WERI-Rb-1 (cell line): ENCODE measurements around the gene NSL1.

ENCODE experiments used
- DNase-seq: peaks from one replicate; pipeline ENCODE4 v3.0.0-alpha.2; 2020
- H3K27ac ChIP-seq: fragments of 250-450 bp; sonication (Bioruptor Pico); 2 replicates; pipeline ENCODE4 v1.5.1; 2020; ENCODE audit warnings: mild to moderate bottlenecking, moderate library complexity
- H3K27me3 ChIP-seq: fragments of 250-450 bp; sonication (Bioruptor Pico); 2 replicates; pipeline ENCODE4 v1.5.1; 2021; ENCODE audit warnings: mild to moderate bottlenecking, low read depth, moderate library complexity; ENCODE audit not compliant: insufficient read depth, severe bottlenecking
- H3K36me3 ChIP-seq: fragments of 250-450 bp; sonication (Bioruptor Pico); 2 replicates; pipeline ENCODE4 v1.5.1; 2020; ENCODE audit warnings: mild to moderate bottlenecking, moderate library complexity
- H3K4me3 ChIP-seq: 2 replicates; pipeline ENCODE4 v1.5.1; 2011; ENCODE audit warnings: low read depth, mild to moderate bottlenecking, control low read depth, low read length
- H3K9me3 ChIP-seq: fragments of 250-450 bp; sonication (Bioruptor Pico); 2 replicates; pipeline ENCODE4 v1.5.1; 2021; ENCODE audit warnings: mild to moderate bottlenecking, moderate library complexity; ENCODE audit not compliant: severe bottlenecking
- CTCF ChIP-seq: IDR thresholded peaks from 2 replicates; pipeline ENCODE4 v1.5.1; 2011; ENCODE audit warnings: low read depth, mild to moderate bottlenecking, control low read depth, inconsistent platforms, low read length

Gene NSL1

DNA sequence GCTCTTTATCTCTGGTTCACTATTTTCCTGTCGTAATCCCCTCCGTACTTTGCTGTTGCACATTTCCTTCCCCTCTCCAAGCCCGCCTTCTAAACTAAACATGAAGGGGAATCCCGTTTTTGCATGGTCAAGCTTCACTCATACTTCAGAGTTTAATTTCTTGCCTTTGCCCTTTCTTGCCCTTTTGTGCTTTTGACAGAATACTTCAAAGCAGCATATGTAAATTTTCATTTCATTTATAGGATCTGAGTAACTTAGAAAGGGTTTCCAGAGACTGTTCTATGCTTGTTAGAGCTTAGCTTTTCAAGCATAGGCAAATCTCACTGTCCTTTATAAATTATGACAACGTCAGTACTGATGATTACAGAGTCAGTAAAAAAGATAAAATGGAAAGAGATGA is 28.1 kb upstream of the NSL1 start:
- Histone ChIP-seq H3K27me3 (no peaks in the 10 kb centered on the region), H3K9me3 (no peaks in the 10 kb centered on the region), H3K4me3 (no peak overlapping the region), H3K27ac (no peak overlapping the region), H3K36me3 (no peaks in the 10 kb centered on the region)
- DNase-seq, result no peak
- TF ChIP-seq CTCF, result no peak

DNA sequence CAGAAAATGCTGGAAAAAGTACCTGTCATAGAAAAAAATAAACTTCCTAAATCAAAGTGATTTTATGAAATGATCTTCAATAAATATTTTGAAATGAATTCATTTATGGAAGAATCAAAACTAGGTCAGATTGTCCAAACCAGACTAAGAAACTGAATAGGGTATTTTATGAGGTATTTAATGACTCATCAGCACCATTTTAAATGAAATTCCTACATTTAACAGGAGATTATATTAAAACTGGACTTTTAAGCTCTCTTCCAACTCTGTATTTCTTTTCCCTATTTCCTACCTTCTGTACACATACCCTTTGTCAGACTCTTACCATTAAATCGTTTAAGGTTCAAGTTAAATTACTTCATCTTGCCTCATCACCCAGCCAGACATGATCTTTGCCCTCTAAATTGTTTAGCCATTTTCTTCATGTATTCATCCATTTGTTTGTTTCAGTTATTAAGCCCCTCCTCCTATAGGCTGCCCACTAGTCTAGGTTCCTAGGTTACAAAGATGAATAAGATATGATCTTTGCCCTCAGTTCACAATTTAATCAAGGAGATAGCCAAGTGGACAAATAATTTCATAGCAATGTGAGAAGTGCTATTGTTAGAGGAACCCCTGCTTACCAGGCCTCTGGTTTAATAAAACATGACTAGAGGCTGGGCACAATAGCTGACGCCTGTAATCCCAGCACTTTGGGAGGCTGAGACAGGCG is 25.1 kb upstream of the NSL1 start:
- Histone ChIP-seq H3K4me3 (no peak overlapping the region), H3K27me3 (no peaks in the 10 kb centered on the region), H3K27ac (peak overlapping the region; percentile 2; the same call in 1 of the 2 replicates), H3K36me3 (no peaks in the 10 kb centered on the region), H3K9me3 (no peaks in the 10 kb centered on the region)
- peak; percentile 39 for DNase-seq
- no peak for TF ChIP-seq CTCF

- TF ChIP-seq CTCF, result no peak; the same call in 1 of the 2 replicates
- Histone ChIP-seq H3K9me3 (no peaks in the 10 kb centered on the region), H3K27ac (no peak overlapping the region), H3K36me3 (no peaks in the 10 kb centered on the region), H3K4me3 (no peak overlapping the region), H3K27me3 (no peaks in the 10 kb centered on the region)
- DNase-seq, result peak; percentile 29
Observed at GRCh38 chr1:212814537-212815334, 23.2 kb upstream of the NSL1 start.

DNA sequence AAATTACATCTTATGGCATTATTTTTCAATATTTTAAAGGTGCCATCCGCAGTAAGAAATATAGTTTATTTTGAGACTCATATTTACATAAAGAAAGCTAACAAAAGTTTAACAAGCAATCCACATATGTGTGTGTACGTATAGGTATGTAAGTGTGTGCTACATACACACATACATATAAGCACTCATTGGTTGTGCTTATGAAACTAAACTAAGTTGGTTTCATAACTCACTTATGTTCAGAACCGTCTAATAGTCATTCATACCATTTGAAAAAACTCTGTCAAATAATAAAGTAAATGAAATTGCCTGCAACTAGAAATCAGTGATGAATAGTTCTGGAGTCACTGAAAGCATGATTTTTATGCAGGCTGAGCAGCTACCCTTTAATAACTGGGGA is 14.2 kb upstream of the NSL1 start:
- H3K27ac ChIP-seq, result no peak overlapping the region
- H3K36me3 ChIP-seq, result peaks cover 32% of the 10 kb centered on the region
- TF ChIP-seq CTCF, result no peak
- DNase-seq, result no peak
- no peak overlapping the region for H3K4me3 ChIP-seq
- H3K9me3 ChIP-seq, result no peaks in the 10 kb centered on the region
- H3K27me3 ChIP-seq, result no peaks in the 10 kb centered on the region

- H3K36me3 ChIP-seq, result peaks cover 29% of the 10 kb centered on the region
- TF ChIP-seq CTCF, result no peak
- H3K4me3 ChIP-seq, result no peak overlapping the region
- no peak for DNase-seq
- H3K27ac ChIP-seq, result no peak overlapping the region
- no peaks in the 10 kb centered on the region for H3K9me3 ChIP-seq
- H3K27me3 ChIP-seq, result no peaks in the 10 kb centered on the region
Observed at GRCh38 chr1:212797681-212798080, 6.1 kb upstream of the NSL1 start.
